Small intestine (tissue), 7 donors: Measurements from ENCODE around the gene GRK2. TPM values are rescaled to one million over a fixed set of nuclear protein-coding genes. Genes with fewer than 3 reads are reported as not detected.

Experiments used
- DNase-seq, 2 donors: peaks; one replicate each; pipeline versions ENCODE4 v3.0.0 to v3.0.0-alpha.2; 2013
- FAIRE-seq: peaks from 2 replicates; lab custom pipeline; 2012; peaks lifted over from hg19 to GRCh38; lab: Jason Lieb, UNC
- H3K27ac ChIP-seq, 3 donors: one replicate each; pipeline ENCODE4 v1.5.1; 2013; ENCODE audit warnings: low read length in 2 of 3, mild to moderate bottlenecking in 2 of 3, control low read depth in 1 of 3, inconsistent platforms in 1 of 3, low read depth in 1 of 3, moderate library complexity in 1 of 3
- H3K27me3 ChIP-seq, 3 donors: one replicate each; pipeline ENCODE4 v1.6.1; 2013; ENCODE audit warnings: low read length in 3 of 3, inconsistent platforms in 1 of 3; ENCODE audit not compliant: control insufficient read depth in 3 of 3, insufficient read depth in 3 of 3
- H3K36me3 ChIP-seq, 3 donors: one replicate each; pipeline ENCODE4 v1.6.1; 2013; ENCODE audit warnings: low read length in 3 of 3, inconsistent platforms in 1 of 3, low read depth in 1 of 3, mild to moderate bottlenecking in 1 of 3, moderate library complexity in 1 of 3; ENCODE audit not compliant: control insufficient read depth in 3 of 3, insufficient read depth in 2 of 3
- H3K4me1 ChIP-seq, 3 donors: one replicate each; pipeline ENCODE4 v1.6.1; 2013; ENCODE audit warnings: low read length in 2 of 3, inconsistent platforms in 1 of 3, low read depth in 1 of 3, mild to moderate bottlenecking in 1 of 3, moderate library complexity in 1 of 3; ENCODE audit not compliant: control insufficient read depth in 3 of 3, insufficient read depth in 2 of 3
- H3K4me3 ChIP-seq, 3 donors: one replicate each; pipeline ENCODE4 v1.5.1; 2013; ENCODE audit warnings: low read length in 3 of 3, control low read depth in 1 of 3, inconsistent platforms in 1 of 3, low read depth in 1 of 3, mild to moderate bottlenecking in 1 of 3, moderate library complexity in 1 of 3
- H3K9me3 ChIP-seq, 2 donors: one replicate each; pipeline ENCODE4 v1.6.1; 2013; ENCODE audit warnings: low read depth in 1 of 2, low read length in 1 of 2; ENCODE audit not compliant: control insufficient read depth in 2 of 2, insufficient read depth in 1 of 2
- WGBS, 3 donors: extraction: QIAGEN DNeasy Blood & Tissue Kit; methylation state at CpG; one replicate each; pipeline ENCODE4 v1.1.7; 2013; 5-methylcytosine and 5-hydroxymethylcytosine counted together
- polyA plus RNA-seq, 4 donors: library from polyadenylated mRNA; stranded (reverse) in 3 of 4; unstranded in 1 of 4; fragments of 200-250 nt in 3 of 4; fragments of 120-200 nt in 1 of 4; gene quantifications; one replicate each; pipeline versions ENCODE4 v1.2.1 to v1.2.3, GENCODE V29; 2013
- donor health status: healthy with polysubstance abuse.
- donor health status: control.
- donor health status: control.
- donor health status: Bipolar disorder and iron deficiency.
- donor health status: healthy.

Gene GRK2
- polyA plus RNA-seq, 4 donors = 78.3 to 153 (median 102) TPM

- peaks cover 12 to 55% (median 15%) of the 10 kb centered on the region in 3 donors for H3K4me1 ChIP-seq
- 24 to 38% (median 28%) methylated on average over 28 of the region's 28 CpGs for WGBS, 3 donors
These were observed 4.3 kb downstream of the GRK2 start for GRCh38 chr11:67270256-67271204.

GRCh38 chr11:67271205-67271540, 4.9 kb downstream of the GRK2 start:
- FAIRE-seq = no peak
- Histone ChIP-seq H3K9me3 (no peaks in the 10 kb centered on the region), H3K36me3 (peaks cover 2 to 87% (median 3%) of the 10 kb centered on the region in 3 donors), H3K27ac (peak overlapping the region in 1 of 3 donors; percentile 93), H3K4me3 (no peak overlapping the region), H3K27me3 (no peaks in the 10 kb centered on the region), H3K4me1 (peaks cover 12 to 60% (median 15%) of the 10 kb centered on the region in 3 donors)
- DNase-seq = no peak
- WGBS, 3 donors = 52 to 76% (median 68%) methylated on average over 5 of the region's 5 CpGs

More at GRCh38 chr11:67270256-67271204, 4.3 kb downstream of the GRK2 start:
- Histone ChIP-seq H3K27me3 (no peaks in the 10 kb centered on the region), H3K27ac (peak overlapping the region; percentile 56 to 93 (median 73)), H3K4me3 (peak overlapping the region in 2 of 3 donors; percentile 25 to 28), H3K36me3 (peaks cover 2 to 81% (median 3%) of the 10 kb centered on the region in 3 donors), H3K9me3 (no peaks in the 10 kb centered on the region)
- DNase-seq = peak; percentile 41 to 53
- no peak for FAIRE-seq

- no peaks in the 10 kb centered on the region for H3K27me3 ChIP-seq
- H3K9me3 ChIP-seq = no peaks in the 10 kb centered on the region
- H3K4me1 ChIP-seq = peaks cover 12 to 65% (median 15%) of the 10 kb centered on the region in 3 donors
- peak in 1 of 2 donors; percentile 20 for DNase-seq
- H3K4me3 ChIP-seq = peak overlapping the region in 1 of 3 donors; percentile 31
- WGBS, 3 donors = 58 to 77% (median 63%) methylated on average over 19 of the region's 19 CpGs
- FAIRE-seq = no peak
- H3K27ac ChIP-seq = peak overlapping the region in 2 of 3 donors; percentile 9 to 39
- H3K36me3 ChIP-seq = peaks cover 2 to 92% (median 3%) of the 10 kb centered on the region in 3 donors
These were observed 5.4 kb downstream of the GRK2 start for GRCh38 chr11:67271541-67272284.

GRCh38 chr11:67272327-67273259, 6.3 kb downstream of the GRK2 start:
- WGBS, 3 donors = 58 to 73% (median 59%) methylated on average over 21 to 23 of the region's 23 CpGs
- Histone ChIP-seq H3K9me3 (no peaks in the 10 kb centered on the region), H3K4me1 (peaks cover 15 to 71% (median 15%) of the 10 kb centered on the region in 3 donors), H3K27me3 (no peaks in the 10 kb centered on the region), H3K27ac (peak overlapping the region in 2 of 3 donors; percentile 9 to 39), H3K36me3 (peaks cover 2 to 100% (median 3%) of the 10 kb centered on the region in 3 donors), H3K4me3 (peak overlapping the region in 1 of 3 donors; percentile 31)
- no peak for FAIRE-seq
- DNase-seq = no peak

GRCh38 chr11:67273260-67273990, 7.2 kb downstream of the GRK2 start:
- Histone ChIP-seq H3K27ac (peak overlapping the region in 2 of 3 donors; percentile 39 to 50), H3K4me3 (no peak overlapping the region), H3K4me1 (peaks cover 15 to 71% (median 19%) of the 10 kb centered on the region in 3 donors), H3K27me3 (no peaks in the 10 kb centered on the region), H3K9me3 (no peaks in the 10 kb centered on the region), H3K36me3 (peaks cover 2 to 100% (median 3%) of the 10 kb centered on the region in 3 donors)
- FAIRE-seq (no peak), DNase-seq (no peak)
- WGBS, 3 donors = 46 to 63% (median 52%) methylated on average over 14 of the region's 14 CpGs

GRCh38 chr11:67274768-67275605, 8.7 kb downstream of the GRK2 start:
- WGBS, 3 donors = 63 to 81% (median 70%) methylated on average over 30 to 35 of the region's 35 CpGs
- Histone ChIP-seq H3K27ac (peak overlapping the region in 2 of 3 donors; percentile 42 to 43), H3K4me3 (no peak overlapping the region), H3K9me3 (no peaks in the 10 kb centered on the region), H3K36me3 (peaks cover 3 to 100% (median 7%) of the 10 kb centered on the region in 3 donors), H3K27me3 (no peaks in the 10 kb centered on the region), H3K4me1 (peaks cover 3 to 58% (median 9%) of the 10 kb centered on the region in 3 donors)
- DNase-seq = no peak
- FAIRE-seq = no peak
